Muscle of leg (tissue), 11 donors: Measurements from ENCODE around the gene GIMAP8. TPM values are rescaled to one million over a fixed set of nuclear protein-coding genes. Genes with fewer than 3 reads are reported as not detected.

Experiments used
- DNase-seq: peaks from one replicate; pipeline ENCODE4 v3.0.0; 2013
- H3K27ac ChIP-seq: one replicate; pipeline ENCODE4 v1.5.1; 2013; ENCODE audit warnings: mild to moderate bottlenecking, low read length, control low read depth
- H3K27me3 ChIP-seq: one replicate; pipeline ENCODE4 v1.6.1; 2013; ENCODE audit warnings: low read length; ENCODE audit not compliant: control insufficient read depth, insufficient read depth
- H3K36me3 ChIP-seq: one replicate; pipeline ENCODE4 v1.6.1; 2013; ENCODE audit warnings: low read length; ENCODE audit not compliant: control insufficient read depth, insufficient read depth
- H3K4me1 ChIP-seq: one replicate; pipeline ENCODE4 v1.6.1; 2013; ENCODE audit warnings: low read length; ENCODE audit not compliant: control insufficient read depth, insufficient read depth
- H3K4me3 ChIP-seq: one replicate; pipeline ENCODE4 v1.5.1; 2013; ENCODE audit warnings: low read length, control low read depth
- H3K9me3 ChIP-seq: replicated peaks from 2 replicates; pipeline ENCODE4 v1.6.1; 2013; ENCODE audit warnings: low read depth, low read length; ENCODE audit not compliant: control insufficient read depth
- WGBS: methylation state at CpG from one replicate; pipeline ENCODE4 v1.1.5; 2013; ENCODE audit warnings: missing lambda C conversion rate; ENCODE audit not compliant: insufficient coverage; 5-methylcytosine and 5-hydroxymethylcytosine counted together
- polyA plus RNA-seq, 8 donors: library from polyadenylated mRNA; unstranded; fragments of 120-200 nt; gene quantifications; one replicate each; pipeline versions ENCODE4 v1.2.1 to v1.2.3, GENCODE V29; 2013; ENCODE audit warnings: inconsistent platforms in 1 of 8, low replicate concordance in 1 of 8; ENCODE audit not compliant: insufficient read length in 8 of 8, insufficient read depth in 1 of 8
- total RNA-seq: library from RNA; stranded (reverse); fragments of 120-200 nt; gene quantifications from one replicate; pipeline ENCODE4 v1.2.4, GENCODE V29; 2013

The GIMAP8 gene
- total and polyA plus RNA-seq, 9 donors, result 4.9 to 7.9 (median 7.0) TPM

DNA sequence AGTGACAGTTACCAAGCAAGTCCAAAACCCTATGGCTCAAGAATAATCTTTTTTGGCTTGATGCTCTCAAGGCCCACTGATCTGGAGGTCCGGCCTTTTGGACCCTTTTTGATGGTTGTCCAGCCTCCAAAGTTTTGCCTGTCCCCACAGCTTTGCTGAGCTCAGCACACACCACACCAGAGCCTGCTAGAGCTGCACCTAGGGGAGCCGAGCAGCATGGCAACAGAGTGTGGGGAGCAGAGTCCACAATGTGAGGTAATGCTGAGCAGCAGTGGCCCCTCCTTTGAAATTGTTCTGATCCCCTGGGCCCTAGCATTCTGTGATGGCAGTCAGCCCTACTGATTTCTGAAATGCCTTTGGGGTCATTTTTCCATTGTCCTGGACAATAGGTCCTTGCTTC lies 73.6 kb downstream of the GIMAP8 start:
- H3K27ac ChIP-seq, result no peak overlapping the region
- DNase-seq, result no peak
- no peaks in the 10 kb centered on the region for H3K4me1 ChIP-seq
- no peak overlapping the region for H3K4me3 ChIP-seq
- no peaks in the 10 kb centered on the region for H3K36me3 ChIP-seq
- no peaks in the 10 kb centered on the region for H3K9me3 ChIP-seq
- peaks cover 2% of the 10 kb centered on the region for H3K27me3 ChIP-seq
- WGBS, result 71% methylated on average over 1 of the region's 2 CpGs

Other genes with a start within 250 kb of the GIMAP8 start
- gene LRRC61, start 127.3 kb upstream of the GIMAP8 start, total RNA-seq, result 3.6 TPM
- 10 to 100 TPM in 1 of 8 donors, 1 to 10 TPM in 7; 4.7 to 11.9 (median 7.9) TPM for gene LRRC61, start 127.3 kb upstream of the GIMAP8 start, polyA plus RNA-seq
- 1.9 TPM for gene ACTR3C, start 127.1 kb upstream of the GIMAP8 start, total RNA-seq
- 1 to 10 TPM in 5 of 8 donors, under 1 TPM in 3; 0.36 to 2.4 (median 1.3) TPM for gene ACTR3C, start 127.1 kb upstream of the GIMAP8 start, polyA plus RNA-seq
- gene RARRES2, start 109.0 kb upstream of the GIMAP8 start, total RNA-seq, result 43.4 TPM
- gene RARRES2, start 109.0 kb upstream of the GIMAP8 start, polyA plus RNA-seq, result 10 to 100 TPM; 40.2 to 85.1 (median 57.6) TPM
- 39.5 TPM for gene REPIN1, start 81.8 kb upstream of the GIMAP8 start, total RNA-seq
- gene REPIN1, start 81.8 kb upstream of the GIMAP8 start, polyA plus RNA-seq, result 10 to 100 TPM; 61.0 to 88.6 (median 76.9) TPM
- 6.2 TPM for gene ZNF775, start 71.3 kb upstream of the GIMAP8 start, total RNA-seq
- gene ZNF775, start 71.3 kb upstream of the GIMAP8 start, polyA plus RNA-seq, result 1 to 10 TPM; 5.4 to 8.0 (median 6.6) TPM
- 5.9 TPM for gene GIMAP7, start 64.2 kb downstream of the GIMAP8 start, total RNA-seq
- gene GIMAP7, start 64.2 kb downstream of the GIMAP8 start, polyA plus RNA-seq, result 10 to 100 TPM in 7 of 8 donors, 1 to 10 TPM in 1; 9.0 to 12.8 (median 11.1) TPM
- gene GIMAP4, start 116.8 kb downstream of the GIMAP8 start, total RNA-seq, result 23.4 TPM
- gene GIMAP4, start 116.8 kb downstream of the GIMAP8 start, polyA plus RNA-seq, result 10 to 100 TPM; 17.7 to 26.9 (median 20.6) TPM
- gene GIMAP6, start 181.8 kb downstream of the GIMAP8 start, total RNA-seq, result 18.7 TPM
- gene GIMAP6, start 181.8 kb downstream of the GIMAP8 start, polyA plus RNA-seq, result 10 to 100 TPM; 15.4 to 19.0 (median 17.0) TPM
- gene GIMAP2, start 235.1 kb downstream of the GIMAP8 start, total RNA-seq, result 7.4 TPM
- 1 to 10 TPM; 4.3 to 6.7 (median 5.7) TPM for gene GIMAP2, start 235.1 kb downstream of the GIMAP8 start, polyA plus RNA-seq